GM20000 (cell line): ENCODE results near the gene CUL5.
"Not testable (repeated sequence)": the region's sequence is repeated elsewhere in the genome, so short reads cannot be mapped to it uniquely, and the experiment has no call there.

ENCODE experiments used
- DNase-seq: peaks from one replicate; pipeline ENCODE4 v3.0.0; 2012; ENCODE audit warnings: low spot score
- TF ChIP-seq, protein P1 (sequence below): IDR thresholded peaks from 2 replicates; pipeline ENCODE4 v1.5.1; 2012; ENCODE audit warnings: mild to moderate bottlenecking, control low read depth; ENCODE audit errors: extremely low read depth, missing control alignments

The CUL5 gene

DNA sequence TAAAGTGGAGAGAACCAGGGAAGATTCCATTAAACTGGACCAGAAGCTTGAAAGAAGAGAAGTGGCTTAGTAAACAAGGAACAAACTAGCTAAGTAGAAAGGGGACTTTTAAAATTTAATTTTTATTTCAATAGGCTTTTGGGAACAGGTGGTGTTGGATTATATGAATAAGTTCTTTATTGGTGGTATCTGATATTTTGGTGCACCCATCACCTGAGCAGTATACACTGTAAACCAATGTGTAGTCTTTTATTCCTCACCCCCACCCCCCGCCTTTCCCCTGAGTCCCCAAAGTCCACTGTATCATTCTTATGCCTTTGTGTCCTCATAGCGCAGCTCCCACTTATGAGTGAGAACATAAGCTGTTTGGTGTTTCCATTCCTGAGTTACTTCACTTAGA lies 120.1 kb downstream of the CUL5 start:
- TF ChIP-seq, protein P1, sequence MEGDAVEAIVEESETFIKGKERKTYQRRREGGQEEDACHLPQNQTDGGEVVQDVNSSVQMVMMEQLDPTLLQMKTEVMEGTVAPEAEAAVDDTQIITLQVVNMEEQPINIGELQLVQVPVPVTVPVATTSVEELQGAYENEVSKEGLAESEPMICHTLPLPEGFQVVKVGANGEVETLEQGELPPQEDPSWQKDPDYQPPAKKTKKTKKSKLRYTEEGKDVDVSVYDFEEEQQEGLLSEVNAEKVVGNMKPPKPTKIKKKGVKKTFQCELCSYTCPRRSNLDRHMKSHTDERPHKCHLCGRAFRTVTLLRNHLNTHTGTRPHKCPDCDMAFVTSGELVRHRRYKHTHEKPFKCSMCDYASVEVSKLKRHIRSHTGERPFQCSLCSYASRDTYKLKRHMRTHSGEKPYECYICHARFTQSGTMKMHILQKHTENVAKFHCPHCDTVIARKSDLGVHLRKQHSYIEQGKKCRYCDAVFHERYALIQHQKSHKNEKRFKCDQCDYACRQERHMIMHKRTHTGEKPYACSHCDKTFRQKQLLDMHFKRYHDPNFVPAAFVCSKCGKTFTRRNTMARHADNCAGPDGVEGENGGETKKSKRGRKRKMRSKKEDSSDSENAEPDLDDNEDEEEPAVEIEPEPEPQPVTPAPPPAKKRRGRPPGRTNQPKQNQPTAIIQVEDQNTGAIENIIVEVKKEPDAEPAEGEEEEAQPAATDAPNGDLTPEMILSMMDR: no peak
- DNase-seq: no peak

DNA sequence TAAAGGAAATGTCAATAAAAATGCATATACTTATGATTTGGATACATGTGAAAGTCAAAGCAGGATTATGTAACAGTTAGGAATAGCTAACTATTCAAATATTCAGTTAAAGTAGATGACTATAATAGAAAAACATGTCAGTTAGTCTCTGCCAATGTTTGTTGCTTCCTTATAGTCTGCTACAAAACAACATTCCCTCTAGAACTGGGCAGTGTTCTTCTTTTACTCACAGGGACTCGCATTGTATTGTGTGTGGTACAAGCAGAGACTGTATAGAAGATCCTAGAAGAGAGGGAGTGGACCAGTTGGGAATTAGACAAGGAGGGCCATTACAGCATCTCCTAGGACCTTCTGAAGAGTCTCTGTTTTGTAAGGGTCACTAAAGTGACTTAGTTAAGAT lies 123.3 kb downstream of the CUL5 start:
- TF ChIP-seq, protein P1: no peak
- DNase-seq: no peak

DNA sequence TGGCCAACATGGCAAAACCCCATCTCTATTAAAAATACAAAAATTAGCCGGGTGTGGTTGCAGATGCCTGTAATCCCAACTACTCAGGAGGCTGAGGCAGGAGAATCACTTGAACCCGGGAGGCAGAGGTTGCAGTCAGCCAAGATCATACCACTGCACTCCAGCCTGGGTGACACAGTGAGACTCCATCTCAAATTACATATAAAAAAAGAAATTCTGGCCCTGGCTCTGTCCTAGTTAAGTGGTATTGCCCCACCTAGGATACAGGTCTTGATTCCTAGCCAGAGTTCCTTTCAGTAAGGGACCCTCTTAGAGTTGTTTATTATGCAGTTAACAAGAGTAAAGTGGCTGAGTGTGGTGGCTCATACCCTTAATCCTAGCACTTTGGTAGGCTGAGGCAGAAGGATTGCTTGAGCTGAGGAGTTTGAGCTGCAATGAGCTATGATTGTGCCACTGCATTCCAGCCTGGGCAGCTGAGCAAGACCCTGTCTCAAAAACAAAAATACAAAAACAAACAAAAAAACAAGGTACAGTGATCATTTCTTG lies 124.4 kb downstream of the CUL5 start:
- not testable (repeated sequence) for DNase-seq

DNA sequence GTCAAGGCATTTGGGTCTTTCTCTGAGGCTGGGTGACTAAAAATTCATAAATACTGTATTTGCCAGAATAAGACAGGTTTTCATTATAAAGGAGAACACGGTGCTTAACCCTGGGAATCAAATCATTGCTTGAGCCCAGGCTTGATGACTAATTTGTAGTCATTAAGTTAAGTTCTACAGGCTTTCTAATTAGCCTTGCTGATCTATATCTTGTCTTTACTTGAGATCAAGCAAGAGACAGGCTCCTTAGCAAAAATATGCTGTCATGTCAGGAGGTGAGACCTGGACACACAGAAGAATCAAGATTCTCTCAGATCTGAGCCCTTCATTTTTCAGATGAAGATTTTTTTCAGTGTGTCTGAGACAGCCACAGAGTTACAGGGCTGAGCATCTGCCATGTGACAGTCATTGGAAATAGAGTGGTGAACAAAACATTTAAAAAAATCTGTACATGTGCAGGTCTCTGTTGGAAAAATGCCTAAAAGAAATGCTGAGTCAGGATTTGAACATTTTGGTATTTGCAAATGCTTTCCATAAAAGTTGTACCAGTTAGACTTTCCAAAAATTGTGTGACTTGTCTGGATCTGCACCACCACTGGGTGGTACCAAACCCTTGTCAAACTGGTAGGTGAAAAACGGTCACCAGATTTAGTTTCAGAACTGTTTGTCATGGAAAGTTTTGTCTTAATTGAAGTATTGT lies 127.3 kb downstream of the CUL5 start:
- peak; percentile 27 for DNase-seq
- TF ChIP-seq, protein P1: peak; percentile 10

DNA sequence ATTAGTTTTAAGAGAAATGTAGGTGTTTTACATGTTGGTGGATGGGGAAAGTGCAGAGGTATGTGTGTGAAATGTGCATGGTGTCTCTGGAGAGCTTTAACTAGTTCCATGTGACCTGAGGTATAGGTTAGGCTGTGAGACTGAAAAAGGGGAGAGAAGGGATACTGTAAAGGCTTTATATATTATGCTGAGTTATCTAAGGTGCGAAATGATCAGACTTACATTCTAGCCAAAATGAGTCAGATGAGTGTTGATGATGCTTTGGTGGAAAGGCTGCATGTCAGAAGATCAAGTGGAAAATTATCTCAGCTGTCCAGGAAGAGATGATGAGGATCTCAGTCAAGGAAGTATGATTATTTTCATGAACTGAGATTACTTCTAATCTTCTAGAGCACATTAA lies 128.5 kb downstream of the CUL5 start:
- TF ChIP-seq, protein P1: no peak
- no peak for DNase-seq

DNA sequence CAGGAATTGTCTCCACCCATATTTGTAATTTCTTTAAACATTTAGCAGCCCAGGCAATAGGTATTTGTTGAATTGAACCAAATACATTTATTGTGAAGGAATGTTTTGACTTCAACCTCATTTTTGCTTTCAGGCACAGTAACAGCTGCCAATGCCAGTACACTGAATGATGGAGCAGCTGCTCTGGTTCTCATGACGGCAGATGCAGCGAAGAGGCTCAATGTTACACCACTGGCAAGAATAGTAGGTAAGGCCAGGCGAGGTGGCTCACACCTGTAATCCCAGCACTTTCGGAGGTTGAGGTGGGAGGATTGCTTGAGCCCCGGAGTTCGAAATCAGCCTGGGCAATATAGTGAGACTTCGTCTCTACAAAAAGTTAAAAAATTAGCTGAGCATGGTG lies 133.6 kb downstream of the CUL5 start:
- DNase-seq: no peak
- TF ChIP-seq, protein P1: no peak

DNA sequence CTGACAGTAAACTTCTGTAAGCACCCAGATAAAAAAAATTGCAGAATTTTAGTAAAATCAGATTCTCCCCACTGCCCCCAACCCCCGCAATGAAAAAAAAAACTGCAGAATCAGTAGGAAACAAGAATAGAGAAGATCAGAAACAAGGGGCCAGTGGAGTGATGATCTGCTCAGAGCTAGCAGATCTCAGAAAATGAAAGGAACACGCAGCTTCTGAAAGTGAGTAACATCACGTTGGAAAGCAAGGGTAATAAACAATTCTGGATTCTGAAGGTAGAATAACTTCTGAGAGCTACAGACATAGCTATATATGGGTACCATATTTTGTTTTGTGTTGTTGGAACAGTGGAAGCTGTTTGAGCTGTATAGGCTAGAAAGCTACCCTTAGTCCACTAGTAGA lies 135.9 kb downstream of the CUL5 start:
- TF ChIP-seq, protein P1: no peak
- DNase-seq: no peak

DNA sequence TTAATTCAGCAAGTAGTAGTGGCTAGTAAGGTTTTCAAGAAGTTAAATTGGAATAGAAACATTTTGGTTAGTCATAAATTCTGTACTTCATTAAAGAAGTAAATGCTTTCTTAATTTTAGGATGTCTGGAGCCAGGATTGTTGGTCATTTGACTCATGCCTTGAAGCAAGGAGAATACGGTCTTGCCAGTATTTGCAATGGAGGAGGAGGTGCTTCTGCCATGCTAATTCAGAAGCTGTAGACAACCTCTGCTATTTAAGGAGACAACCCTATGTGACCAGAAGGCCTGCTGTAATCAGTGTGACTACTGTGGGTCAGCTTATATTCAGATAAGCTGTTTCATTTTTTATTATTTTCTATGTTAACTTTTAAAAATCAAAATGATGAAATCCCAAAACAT lies 138.5 kb downstream of the CUL5 start:
- no peak for DNase-seq
- TF ChIP-seq, protein P1: no peak
